GM12872 (cell line): Measurements from ENCODE around the gene TCF4.

ENCODE experiments used
- TF ChIP-seq, protein P1 (sequence below): IDR thresholded peaks from 3 replicates; pipeline ENCODE4 v1.5.1; 2011; ENCODE audit warnings: low read depth, mild to moderate bottlenecking, low read length, moderate library complexity; ENCODE audit not compliant: insufficient read depth

TCF4 gene

GRCh38 chr18:55524353-55525073 is 63.5 kb downstream of the TCF4 start:
- TF ChIP-seq, protein P1, sequence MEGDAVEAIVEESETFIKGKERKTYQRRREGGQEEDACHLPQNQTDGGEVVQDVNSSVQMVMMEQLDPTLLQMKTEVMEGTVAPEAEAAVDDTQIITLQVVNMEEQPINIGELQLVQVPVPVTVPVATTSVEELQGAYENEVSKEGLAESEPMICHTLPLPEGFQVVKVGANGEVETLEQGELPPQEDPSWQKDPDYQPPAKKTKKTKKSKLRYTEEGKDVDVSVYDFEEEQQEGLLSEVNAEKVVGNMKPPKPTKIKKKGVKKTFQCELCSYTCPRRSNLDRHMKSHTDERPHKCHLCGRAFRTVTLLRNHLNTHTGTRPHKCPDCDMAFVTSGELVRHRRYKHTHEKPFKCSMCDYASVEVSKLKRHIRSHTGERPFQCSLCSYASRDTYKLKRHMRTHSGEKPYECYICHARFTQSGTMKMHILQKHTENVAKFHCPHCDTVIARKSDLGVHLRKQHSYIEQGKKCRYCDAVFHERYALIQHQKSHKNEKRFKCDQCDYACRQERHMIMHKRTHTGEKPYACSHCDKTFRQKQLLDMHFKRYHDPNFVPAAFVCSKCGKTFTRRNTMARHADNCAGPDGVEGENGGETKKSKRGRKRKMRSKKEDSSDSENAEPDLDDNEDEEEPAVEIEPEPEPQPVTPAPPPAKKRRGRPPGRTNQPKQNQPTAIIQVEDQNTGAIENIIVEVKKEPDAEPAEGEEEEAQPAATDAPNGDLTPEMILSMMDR = no peak

DNA sequence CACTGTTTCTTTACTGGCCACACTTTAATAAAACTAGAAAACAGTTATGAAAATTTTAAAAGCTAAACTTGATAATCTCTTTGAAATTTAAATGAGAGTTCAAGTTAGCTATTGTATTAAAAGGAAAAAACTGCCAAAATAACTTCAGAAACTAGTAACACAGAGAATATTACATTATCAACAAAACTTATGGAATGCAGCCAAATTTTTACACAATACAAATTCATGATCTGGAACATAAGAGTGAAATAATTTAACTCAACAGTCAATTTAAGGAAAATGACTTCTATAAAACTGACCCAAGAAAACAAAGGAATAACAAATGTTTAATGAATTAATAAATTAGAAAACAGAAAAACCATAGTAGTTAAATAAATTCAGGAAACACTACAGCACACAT is 65.0 kb downstream of the TCF4 start:
- TF ChIP-seq, protein P1 = no peak

- TF ChIP-seq, protein P1 = peak; percentile 75
These were observed 66.0 kb downstream of the TCF4 start for GRCh38 chr18:55522011-55522410.

GRCh38 chr18:55517055-55517454 is 70.9 kb downstream of the TCF4 start:
- TF ChIP-seq, protein P1 = no peak

GRCh38 chr18:55515941-55516710 is 71.9 kb downstream of the TCF4 start:
- TF ChIP-seq, protein P1 = no peak

DNA sequence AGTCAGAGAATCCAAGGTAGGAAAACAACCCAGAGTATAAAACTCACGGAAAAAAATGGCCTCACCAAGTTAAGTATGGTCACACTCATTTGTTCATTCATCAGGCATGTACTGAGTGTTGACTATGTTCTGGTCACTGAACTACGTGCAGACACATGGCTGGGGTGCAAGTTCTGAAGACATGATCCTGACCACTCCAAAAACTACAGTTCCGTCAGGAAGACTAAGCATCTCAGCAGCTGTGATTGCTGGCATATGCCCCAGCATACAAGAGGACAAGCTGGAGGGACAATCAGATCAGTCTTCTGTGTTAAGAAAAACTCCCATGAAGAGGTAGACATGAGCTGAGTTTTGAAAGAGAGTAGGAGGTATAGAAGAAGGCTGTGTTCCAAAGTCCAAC is 72.8 kb downstream of the TCF4 start:
- TF ChIP-seq, protein P1 = no peak

DNA sequence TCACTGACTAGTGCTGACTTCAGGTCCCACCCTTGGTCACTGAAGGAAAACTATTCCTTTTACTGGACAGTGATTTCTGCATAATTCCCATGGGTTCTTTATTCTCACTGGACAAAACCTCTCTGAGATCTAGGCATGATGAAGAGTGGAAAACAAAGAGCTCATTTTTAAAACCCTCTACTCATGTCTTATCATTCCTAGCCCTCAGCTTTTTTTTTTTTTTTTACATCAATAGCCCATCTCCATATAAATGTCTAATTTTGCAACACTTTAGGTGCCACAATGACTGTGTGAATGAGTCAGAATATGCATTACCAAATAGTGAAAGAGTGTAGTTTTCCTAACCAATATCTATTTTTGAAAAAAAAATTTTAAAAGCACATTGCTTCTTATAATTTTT is 74.8 kb downstream of the TCF4 start:
- TF ChIP-seq, protein P1 = no peak
